GM19193 (cell line): Measurements from ENCODE around the gene RPL10.

Experiments
- POLR2A ChIP-seq: IDR thresholded peaks from 4 replicates; pipeline ENCODE4 v1.6.1; 2011; ENCODE audit not compliant: insufficient read depth, insufficient read length; ENCODE audit errors: extremely low read depth

RPL10 gene

DNA sequence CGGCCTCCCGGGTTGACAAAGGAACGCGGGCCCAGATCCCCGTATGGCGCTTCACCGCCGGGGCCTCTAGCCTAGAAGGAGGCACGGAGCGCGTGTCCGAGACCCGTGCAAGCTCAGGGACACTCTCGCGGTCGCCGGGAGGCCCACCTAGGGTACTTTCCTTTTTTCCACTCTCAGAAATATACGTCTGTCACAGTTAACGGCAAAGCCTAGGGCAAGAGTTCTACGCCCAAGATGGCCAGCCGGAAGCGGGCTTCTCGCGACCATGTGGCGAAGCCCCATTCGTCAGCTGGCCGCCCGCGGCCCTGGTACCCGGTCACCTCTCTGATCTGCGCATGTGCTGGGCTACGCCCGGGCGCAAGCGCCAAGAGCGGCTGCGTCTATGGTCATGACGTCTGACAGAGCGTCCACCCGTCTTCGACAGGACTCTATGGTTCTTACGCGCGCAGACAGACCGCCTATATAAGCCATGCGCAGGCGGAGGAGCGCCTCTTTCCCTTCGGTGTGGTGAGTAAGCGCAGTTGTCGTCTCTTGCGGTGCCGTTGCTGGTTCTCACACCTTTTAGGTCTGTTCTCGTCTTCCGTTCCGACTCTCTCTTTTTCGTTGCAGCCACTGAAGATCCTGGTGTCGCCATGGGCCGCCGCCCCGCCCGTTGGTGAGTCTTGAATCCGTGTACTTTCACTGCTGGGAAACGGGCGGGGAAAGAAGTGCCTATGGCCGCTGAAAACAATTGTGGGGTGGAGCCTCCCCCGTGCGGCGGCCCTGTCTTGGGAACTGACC lies at the start of gene RPL10:
TSS of gene RPL10 (plus strand) at position 490 of the 780 bp plus-strand sequence. CDS start at position 633, 143 bp downstream.
- peak; percentile 99 for TF ChIP-seq POLR2A

DNA sequence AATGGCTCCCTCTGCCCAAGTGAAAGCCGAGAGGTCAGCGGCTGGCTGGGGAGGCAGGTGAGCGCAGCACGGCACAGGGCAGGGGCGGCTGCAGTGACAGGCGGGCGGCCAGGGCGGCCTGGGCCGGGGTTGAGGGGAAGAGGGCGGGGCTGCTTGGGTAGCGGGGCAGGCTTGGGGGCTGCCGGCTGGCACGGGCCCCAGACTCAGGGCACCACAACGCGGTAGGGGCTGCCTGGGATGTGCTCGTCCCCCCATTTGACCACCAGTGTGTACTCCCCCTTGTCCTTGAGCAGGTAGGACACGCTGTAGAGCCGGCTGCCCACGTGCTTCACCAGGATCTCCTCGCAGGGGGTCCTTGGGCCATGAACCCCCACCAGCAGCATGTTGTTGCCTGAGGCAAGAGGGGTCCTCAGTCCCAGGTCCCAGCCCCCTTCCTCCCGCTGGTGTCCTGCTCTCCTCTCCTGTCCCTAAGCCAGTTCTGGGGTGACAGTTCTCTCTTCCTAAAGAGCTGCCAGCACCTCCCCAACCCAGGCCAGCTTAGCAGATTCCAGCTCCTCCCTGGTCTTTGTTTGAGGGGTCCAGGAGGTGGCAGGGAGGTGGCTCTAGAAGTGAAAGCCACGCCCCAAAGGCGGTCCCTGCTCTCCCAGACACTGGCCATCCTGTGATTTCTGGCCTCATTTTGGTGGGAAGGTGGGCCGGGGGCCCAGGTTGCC lies 49.4 kb upstream of the RPL10 start:
- TF ChIP-seq POLR2A, result no peak

DNA sequence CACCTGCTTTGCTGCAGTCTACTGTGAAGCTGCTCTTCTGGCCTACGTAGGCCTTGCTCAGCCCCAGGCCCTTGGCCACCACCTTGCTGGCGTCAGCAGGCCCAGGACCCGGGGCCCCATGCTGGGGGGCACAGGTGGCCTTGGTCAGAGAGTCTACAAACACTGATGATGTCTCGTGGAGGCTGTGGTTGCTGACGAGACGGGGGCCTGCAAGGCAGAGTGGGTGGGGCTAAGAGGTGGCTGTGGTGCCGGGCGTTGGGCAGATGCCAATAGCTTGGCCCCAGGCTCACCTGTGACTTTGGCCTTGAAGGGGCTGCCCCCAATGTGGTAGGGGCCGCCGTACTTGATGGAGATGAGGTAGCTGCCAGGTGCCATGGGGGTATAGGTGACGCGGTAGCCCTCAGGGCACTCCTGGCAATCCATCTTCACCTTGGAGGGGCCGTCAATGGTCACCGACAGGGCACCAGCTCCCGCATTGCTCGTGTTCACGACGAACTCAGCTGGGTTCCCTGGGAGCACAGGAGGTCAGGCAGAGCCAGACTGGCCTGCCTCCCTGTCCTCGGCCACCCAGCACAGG lies 48.7 kb upstream of the RPL10 start:
- TF ChIP-seq POLR2A, result peak; percentile 22

DNA sequence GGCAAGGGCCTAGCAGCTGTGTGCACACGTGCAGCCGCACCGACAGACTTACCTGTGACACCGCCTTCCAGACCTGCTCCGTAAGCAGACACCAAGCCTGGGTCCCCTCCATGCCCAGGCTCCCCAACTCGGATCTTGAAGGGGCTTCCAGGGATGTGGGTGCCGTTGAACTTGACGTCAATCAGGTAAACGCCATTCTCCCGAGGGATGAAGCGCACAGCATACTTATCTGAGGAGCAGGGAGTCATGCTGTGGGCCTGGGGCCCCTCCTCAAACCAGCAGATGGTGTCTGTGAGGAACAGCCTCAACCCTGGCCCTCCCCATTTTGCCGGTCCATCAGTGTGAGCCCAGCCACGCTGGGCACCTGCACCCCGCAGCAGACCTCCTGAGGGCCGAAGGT lies 48.2 kb upstream of the RPL10 start:
- TF ChIP-seq POLR2A, result no peak

DNA sequence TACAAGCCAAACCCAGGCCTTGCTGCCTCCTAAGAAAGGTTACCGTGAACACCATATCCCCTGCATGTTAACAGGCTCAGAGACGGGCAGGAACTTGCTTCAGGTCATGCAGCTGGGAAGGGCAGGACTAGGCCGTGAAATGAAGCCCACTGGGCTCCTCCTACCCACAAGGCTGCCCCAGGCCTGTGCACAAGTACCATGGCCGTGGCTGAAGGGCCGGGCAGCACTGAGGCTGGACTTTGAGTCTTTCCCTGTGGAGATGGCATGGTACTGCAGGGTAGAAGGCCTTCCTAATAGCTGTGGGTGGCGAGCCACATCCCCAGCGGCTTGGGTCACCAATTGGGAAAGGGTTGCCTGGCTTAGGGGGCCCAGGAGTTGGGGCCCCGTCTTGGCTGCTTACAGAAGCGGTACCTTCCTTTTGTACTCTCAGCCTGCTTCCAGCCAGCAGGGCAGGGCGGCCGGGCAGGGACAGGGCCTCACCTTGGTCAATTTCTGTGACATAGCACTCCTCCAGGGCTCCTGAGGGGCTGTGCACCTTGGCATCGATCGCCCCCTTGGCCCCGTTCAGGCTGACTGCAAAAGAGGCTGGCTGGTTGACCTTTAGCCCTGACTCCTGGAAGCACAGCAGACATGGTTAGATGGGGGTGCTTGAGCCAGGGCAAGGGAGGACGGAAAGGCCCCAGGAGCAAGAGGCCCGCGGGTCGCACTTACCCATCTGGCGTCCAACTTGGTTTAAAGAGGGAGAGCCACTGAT lies 47.6 kb upstream of the RPL10 start:
- TF ChIP-seq POLR2A, result no peak

DNA sequence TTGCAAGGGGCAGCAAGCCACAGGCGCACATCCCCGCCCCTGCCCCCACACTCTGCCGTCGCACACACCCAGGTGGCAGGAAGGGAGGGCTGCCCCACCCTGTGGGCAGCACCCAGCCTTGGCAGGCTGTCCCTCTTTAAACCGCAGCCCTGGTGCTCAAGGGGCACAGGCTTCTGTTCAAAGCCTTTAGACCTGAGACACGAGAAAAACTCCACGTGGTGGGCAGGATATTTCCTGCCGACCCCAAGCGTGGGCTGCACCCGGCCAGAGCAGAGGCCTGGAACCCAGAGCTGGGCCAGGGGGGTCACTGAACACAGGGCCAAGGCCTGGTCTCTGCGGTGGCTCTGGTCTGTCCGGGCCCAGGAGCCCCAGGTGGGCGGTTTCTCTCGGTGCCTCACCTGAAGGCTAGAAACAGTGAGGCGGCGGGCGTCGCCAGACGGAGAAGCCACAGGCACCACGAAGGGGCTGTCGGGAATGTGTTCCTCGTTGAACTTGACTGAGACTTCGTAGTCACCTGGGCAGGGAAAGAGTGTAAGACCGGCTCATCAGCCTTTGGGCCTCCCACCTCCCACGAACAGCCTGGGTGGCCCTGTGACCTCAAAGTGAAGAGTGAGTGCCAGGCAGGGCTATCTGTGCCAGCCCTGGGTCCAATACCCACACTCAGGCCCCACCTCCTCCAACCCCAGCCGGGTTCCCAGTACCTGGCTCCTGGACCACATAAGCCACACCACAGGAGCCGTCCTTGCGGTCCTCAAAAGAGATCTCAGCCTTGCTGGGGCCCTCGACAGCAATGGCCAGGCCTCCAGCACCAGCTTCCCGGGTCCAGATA lies 46.8 kb upstream of the RPL10 start:
- no peak for TF ChIP-seq POLR2A

DNA sequence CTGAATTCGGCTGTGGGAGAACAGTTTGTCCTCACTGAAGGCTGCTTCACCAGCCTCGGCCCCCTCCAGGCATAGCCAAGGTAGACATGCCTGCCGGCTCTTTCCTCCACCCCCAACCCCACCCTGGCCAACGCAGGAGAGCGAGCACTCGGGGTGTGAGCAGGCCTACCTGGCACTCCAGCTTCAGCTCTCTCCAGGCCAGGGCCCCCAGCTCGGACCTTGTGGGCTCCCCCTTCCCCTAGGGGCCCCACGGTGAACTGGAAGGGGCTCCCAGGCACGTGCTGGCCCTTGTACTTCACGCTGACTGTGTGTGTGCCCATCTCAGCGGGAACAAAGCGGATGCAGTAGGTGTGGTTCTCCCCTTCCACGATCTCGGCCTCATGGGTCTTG lies 46.2 kb upstream of the RPL10 start:
- no peak for TF ChIP-seq POLR2A

DNA sequence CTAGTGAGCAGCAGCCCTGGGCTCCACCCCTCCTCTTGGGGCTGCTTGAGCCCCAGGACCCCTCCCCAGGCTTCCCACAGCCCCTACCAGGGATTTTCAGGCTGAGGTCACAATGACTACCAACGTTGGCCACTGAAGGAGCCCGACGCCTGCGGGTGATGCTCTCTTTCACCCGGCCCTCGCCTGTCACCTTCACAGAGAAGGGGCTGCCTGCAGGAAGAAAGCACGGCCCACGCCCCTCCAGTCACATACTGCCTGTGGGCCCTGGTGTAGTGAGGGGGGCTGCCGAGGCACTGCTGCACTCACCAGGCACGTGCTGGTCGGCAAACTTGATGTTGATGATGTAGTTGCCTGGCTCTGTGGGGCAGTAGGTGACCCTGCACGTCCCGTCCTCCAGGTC lies 45.7 kb upstream of the RPL10 start:
- TF ChIP-seq POLR2A, result no peak

DNA sequence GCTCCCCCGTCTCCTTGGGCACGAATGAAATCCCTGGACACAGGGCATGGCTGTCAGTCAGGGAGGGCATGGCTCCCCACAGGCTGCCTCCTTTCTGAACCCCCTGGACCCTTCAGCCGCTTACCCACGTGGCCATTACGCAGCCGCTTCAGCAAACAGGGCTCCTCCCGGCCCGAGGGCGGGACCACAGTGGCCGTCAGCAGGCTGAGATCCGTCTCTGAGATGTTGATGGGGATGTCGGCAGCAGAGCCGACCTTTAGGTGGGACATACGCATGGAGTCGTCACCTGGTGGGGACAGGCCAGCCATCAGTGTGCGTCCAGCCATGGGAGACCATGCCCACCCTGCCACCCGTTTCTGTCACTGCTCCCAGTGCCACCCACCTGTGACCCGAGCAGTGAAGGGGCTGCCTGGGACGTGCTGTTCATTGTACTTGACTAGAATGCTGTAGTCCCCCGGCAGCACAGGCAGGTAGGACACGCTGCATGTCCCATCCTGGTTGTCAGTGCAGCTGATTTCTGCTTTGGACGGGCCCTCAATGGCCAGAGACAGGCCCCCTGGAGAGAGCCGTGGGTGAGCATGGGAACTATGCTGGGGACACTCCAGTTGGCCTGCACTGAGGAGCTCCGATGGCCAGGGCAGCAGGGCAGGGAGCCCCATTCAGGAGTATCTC lies 44.9 kb upstream of the RPL10 start:
- TF ChIP-seq POLR2A, result no peak

DNA sequence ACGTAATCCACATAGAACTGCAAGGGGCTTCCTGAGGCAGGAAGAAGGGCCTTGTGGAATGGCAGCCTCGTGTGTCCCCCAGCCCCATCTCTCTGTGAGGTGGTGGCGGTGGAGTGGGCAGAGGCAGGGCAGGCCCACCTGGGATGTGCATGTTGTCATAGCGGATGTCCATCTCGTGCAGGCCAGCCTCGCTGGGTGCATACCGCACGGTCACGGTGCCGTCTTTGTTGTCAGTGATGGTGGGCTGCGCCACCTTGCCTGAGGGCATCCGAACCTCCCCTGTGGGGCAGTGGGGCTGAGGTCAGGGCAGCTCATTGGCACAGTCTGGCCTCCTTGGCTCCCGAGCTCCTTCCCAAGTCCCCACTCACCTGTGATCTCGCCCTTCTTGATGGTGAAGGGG lies 44.2 kb upstream of the RPL10 start:
- TF ChIP-seq POLR2A, result no peak

DNA sequence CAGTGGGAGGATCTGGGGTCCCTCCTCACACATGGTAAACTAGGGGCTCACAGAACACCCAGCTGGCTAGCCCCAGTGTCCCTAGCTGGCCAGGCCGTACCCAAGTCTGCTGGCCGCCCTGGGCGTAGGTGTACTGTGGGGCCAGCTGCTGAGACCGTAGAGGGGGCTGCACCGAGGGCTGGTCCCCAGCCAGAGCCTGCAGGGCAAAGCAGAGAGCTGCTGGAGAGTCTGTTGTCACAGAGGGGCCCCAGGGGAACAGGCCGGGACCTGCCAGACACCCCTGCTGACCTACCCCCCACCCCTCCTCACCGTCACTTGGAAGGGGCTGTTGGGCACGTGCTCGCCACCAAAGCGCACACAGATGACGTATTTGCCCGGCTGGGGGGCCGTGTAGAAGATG lies 43.7 kb upstream of the RPL10 start:
- no peak for TF ChIP-seq POLR2A

DNA sequence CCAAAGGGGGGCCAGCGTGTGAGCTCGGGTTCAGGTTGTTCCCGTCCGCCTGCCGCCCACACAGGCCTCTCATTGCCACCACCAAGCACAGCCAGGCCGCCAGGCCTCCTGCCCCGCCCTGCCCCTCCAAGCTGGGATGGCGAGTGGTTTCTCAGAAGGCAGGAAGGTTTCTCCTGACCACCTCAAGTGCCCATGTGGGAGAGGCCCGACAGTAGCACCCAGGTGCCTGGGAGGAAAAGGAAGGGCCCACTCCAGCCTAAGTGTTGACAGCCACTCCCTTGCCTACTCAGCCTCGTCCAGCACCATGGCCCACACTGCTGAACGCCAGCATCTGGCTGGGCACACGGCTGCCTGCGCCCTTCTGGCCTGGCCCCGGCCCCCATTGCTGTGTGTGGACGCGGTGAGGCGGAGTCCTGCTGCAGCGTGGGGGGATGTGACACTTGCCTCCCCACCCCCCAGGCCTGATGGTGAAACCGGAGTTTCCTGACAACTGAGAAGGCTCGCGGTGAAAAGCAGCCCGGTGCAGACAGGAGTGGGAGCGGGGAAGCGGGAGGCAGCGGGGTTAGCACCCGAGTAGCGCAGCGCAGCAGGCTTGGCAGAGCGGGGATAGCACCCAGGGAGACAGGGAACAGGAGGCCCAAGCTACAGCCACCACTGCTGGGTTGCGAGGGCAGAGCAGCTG lies 42.9 kb upstream of the RPL10 start:
- no peak for TF ChIP-seq POLR2A

DNA sequence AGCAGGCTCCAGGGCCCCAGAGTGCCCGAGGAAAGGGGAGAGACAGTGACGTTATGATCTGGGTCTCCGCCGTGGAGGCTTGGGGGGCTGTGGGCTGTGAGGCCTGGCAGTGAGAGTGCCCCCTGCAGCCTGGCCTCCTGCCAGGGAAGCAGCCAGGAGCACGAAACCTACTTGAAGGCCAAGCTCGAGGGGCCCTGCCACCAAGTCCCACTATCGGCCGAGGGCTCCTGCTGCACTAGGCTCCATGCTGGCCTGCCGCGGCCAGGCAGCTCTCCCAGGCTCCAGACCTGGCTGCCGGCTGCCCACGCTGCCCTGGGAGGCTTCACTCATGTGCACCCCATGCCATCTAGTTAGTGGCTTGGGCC lies 42.4 kb upstream of the RPL10 start:
- no peak for TF ChIP-seq POLR2A
